MM.1S (cell line): ENCODE results near the gene RP2.

Experiments used
- CTCF ChIP-seq: fragments of 300-600 bp; sonication (generic); IDR thresholded peaks from 2 replicates; pipeline ENCODE4 v1.5.1; 2016; ENCODE audit warnings: antibody characterized with exemption, low read length, mixed read lengths
- EZH2phosphoT487 ChIP-seq: fragments of 300-600 bp; sonication (generic); IDR thresholded peaks from 2 replicates; pipeline ENCODE4 v1.6.1; 2018; ENCODE audit warnings: antibody characterized with exemption, low read length

GRCh38 chrX:46831765-46832327 is 5.0 kb upstream of the RP2 start:
- TF ChIP-seq CTCF (no peak), EZH2phosphoT487 (no peak)
